GM19025 (cell line): ENCODE results near the gene DARS2.
"Not testable (repeated sequence)": the region's sequence is repeated elsewhere in the genome, so short reads cannot be mapped to it uniquely, and the experiment has no call there.

Source experiments
- ATAC-seq: cut with Tn5 transposase; IDR thresholded peaks from one replicate; pipeline ENCODE4 v1.9.1; 2021; ENCODE audit warnings: mild to moderate bottlenecking, low read depth, moderate library complexity; ENCODE audit not compliant: unreplicated experiment

Gene DARS2

DNA sequence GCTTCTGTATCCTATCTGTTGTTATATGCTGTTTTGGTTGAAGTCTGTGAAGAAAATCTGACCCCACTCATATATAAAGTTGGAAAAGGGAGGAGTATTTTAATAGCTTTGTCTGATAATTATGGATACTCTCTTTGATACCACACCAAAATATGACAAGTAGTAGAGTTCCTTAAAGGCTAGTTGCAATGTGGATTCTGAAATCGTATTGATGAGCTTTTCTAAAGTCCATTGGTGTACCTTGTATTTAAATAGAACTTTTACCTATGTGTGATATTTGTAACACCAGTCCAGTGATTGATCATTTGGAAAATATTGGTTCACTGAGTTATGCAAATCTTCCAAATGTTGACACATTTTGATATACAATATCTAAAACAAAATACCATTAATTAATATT is 35.6 kb downstream of the DARS2 start:
- ATAC-seq = no peak

- ATAC-seq = no peak
Measured at GRCh38 chr1:173861731-173862145, 37.3 kb downstream of the DARS2 start.

DNA sequence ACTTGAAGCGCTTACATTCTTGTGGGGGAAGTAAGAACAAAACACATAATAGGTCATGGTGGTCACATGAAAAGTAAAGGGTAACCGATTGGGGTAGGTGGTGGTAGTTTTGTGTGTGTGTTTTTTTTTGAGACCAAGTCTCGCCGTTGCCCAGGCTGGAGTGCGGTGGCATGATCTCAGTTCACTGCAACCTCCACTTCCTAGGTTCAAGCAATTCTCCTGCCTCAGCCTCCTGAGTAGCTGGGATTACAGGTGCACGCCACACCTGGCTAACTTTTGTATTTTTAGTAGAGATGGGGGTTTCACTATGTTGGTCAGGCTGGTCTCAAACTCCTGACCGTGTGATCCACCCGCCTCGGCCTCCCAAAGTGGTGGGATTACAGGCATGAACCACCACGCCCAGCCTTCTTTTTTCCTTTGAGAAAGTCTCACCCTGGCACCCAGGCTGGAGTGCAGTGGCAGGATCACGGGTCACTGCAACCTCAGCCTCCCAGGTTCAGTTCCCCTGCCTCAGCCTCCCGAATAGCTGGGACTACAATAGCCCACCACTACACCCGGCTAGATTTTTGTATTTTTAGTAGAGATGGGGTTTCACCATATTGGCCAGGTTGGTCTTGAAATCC is 37.8 kb downstream of the DARS2 start:
- ATAC-seq = not testable (repeated sequence)

DNA sequence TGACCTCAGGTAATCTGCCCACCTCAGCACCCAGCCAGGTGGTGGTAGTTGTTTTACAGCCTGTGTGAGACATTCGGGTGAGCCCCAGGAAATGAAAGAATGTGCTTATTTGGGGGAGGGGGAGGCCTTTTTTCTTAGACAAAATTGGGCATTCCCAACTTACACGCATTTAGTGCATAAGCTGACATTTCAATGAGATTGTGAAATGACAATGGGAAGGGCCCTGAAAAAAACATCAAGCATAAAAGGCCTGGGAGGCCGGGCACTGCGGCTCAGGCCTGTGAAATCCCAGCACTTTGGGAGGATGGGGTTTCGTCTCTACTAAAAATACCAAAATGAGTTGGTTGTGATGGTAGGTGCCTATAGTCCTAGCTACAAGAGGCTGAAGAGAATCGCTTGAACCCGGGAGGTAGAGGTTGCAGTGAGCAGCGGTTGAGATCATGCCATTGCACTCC is 38.3 kb downstream of the DARS2 start:
- no peak for ATAC-seq

GRCh38 chr1:173863224-173864161 is 39.0 kb downstream of the DARS2 start:
- ATAC-seq = no peak

DNA sequence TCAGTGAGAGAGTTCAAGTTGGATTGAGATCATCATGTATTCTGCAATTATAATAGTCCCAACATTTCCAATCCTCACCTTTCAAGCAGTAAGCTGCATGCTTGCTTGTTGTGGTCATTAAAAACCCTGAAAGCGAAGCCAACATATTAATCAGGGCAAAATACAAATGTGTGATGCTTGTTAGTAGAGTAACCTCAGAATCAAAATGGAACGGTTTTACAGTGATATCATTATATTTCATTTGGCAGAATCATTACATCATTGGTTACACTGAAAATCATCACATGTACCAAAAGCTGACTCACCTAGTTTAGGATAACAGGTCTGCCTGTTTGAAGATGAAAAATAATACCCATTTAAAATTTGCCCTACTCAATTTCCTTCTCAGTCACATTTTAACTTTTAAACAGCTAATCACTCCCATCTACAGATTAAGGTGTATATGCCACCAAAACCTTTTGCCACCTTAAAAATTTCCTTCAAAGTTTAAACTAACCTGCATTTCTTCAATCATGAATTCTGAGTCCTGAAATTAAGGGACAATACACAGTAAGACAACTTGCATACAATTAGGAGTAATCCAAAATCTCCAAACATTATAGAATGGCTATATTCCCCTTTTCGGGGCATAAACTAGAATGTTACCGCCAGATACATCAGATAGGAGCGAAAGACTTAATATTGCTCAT is 39.9 kb downstream of the DARS2 start:
- no peak for ATAC-seq

DNA sequence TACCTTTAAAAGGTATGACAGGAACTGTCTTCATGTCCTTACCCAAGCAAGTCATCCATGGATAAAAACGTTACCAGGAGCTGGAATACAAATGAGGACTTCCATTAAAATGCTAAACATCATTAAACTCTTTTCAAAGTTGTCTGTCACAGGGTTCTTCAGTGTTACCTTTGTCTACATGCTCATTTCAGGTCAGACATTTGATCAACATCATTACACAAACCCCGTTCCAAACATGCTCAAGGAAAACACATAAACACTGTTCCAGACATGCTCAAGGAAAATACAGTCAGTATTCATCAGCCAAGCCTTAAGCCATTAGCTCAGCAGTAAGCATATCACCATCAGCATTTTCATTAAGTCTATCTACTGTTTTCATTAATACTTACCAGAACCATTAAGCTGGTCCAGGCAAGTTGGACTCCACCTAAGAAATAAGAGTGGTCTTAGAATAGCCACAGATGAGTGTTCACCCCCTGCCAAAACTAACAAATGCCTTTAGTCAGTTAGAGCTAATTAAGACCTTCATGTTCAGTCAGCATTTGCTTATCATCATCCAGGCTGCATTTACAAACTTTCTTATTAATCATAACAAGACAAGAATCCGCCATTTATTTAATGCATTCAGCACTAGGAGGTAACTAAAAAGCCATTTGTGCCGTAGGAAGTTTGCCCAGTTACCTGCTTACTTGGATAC is 41.1 kb downstream of the DARS2 start:
- ATAC-seq = no peak

DNA sequence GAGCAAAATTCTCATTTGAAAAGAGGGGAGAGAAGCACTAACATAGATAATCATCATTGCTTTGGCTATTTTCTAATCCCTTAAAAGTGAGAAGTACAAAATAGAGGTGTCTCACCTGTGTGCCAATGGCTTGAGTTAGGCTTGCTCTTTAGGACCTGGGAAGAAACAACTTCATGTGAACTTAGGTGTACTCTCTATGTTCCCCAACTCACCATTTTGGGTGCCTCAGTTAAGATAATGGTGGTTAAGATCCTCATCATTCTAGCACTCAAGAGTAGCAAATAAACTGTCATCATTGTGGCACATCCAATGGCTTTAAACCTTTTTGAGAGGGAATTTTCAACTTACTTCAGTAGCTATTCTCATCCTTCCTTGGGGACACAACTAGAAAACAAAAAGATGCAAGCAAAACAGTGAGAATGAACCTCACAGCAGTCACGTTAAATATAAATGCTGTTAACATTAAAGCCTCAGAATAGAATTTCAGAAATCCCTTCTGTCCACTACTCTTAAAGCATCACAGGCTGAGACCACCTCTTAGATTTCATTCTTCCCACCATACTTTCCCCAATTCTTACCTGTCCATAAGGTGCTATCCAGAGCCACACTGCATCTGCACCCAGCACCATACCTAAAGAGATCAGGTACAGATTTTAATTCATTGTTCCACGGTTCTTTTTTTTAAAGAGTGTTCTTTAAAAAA is 42.1 kb downstream of the DARS2 start:
- no peak for ATAC-seq

DNA sequence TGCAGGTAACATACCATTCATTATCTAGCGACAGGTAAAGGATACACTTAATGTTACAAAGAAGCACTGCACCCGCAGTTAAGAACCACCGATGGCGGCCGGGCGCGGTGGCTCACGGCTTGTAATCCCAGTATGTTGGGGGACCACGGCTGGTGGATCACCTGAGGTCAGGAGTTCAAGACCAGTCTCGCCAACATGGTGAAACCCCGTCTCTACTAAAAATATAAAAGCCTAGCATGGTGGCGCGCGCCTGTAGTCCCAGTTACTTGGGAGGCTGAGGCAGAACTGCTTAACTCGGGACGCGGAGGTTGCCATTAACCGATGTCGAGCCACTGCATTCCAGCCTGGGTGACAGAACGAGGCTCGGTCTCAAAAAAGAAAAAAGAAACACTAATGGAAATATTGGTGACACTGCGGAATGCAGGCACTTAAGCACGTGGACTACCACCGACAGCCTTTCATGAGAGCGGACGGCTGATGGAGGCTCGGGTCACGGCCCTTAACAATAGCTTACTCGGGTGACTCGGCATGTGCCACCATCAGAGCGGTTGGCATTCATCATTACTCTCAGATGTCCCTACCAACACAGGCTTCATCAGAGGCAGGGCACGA is 42.8 kb downstream of the DARS2 start:
- no peak for ATAC-seq

- ATAC-seq = peak; percentile 61
Measured at GRCh38 chr1:173867753-173868265, 43.3 kb downstream of the DARS2 start, which contains the start of gene GAS5. Gene GAS5 (minus strand): TSS chr1:173867989.

DNA sequence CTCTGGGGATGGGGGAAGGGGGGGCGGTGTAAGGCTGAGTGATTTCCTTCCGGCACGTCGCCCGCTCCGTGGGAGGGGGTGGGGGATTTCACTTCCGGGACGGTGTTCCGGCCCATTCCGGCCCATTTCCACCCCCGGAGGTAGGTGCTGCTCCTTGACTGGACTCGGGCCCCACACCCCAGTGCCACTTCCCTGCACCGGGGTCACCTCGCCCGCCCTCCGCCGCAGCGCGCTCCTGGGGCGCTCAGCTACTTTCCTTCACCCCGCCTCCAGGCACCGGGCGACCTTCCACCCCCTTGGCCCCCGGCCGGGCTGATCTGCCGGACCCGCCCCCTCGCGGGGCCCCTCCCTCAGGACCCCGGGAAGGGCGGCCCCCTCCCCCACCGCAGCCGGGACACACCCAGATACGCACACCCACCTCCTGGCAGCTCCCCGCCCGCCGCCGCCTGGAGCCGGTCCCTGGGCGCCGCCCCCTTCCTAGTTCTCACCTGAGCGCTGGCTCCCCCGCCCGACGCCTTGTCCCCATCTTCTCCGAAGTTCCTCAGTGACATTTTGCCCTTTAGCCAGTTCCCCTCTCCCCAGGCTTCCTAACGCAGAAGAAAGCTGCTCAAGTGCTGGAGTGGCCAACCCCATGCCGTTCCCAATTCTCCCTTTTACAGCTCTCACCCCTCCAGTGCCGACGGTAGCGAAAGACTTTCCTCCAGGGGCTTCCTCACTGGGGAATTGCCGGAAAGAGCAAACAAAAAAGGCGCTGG is 44.0 kb downstream of the DARS2 start, which contains the start of gene ZBTB37:
TSS of gene ZBTB37 (plus strand) at position 115 of the 755 bp plus-strand sequence. CDS start 1,846 bp downstream, outside the sequence.
- peak; percentile 52 for ATAC-seq

- no peak for ATAC-seq
Measured at GRCh38 chr1:173869021-173869359, 44.5 kb downstream of the DARS2 start.

GRCh38 chr1:173870252-173871075 is 46.0 kb downstream of the DARS2 start:
- ATAC-seq = no peak

- no peak for ATAC-seq
Measured at GRCh38 chr1:173871091-173871490, 46.6 kb downstream of the DARS2 start.

GRCh38 chr1:173871500-173871899 is 47.0 kb downstream of the DARS2 start:
- no peak for ATAC-seq

- ATAC-seq = no peak
Measured at GRCh38 chr1:173876732-173877131, 52.3 kb downstream of the DARS2 start.

DNA sequence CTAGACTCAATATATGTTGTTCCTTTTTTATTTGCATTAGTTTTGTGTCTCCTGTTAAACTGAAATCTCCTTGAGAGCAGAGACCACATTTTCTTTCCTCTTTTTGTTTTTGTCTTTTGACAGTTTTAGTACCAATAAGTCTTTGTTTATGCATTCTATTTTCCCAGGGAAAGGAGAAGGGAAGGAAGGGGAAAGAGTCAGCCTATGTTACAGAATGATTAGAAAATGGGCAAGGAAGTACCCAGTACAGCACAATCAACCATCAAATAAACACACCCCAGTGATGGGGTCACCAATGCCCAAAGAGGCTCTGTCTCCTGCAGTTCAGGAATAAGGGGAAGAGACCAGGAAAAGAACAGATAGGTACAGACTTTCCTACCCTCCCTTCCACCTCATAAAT is 53.8 kb downstream of the DARS2 start:
- no peak for ATAC-seq

DNA sequence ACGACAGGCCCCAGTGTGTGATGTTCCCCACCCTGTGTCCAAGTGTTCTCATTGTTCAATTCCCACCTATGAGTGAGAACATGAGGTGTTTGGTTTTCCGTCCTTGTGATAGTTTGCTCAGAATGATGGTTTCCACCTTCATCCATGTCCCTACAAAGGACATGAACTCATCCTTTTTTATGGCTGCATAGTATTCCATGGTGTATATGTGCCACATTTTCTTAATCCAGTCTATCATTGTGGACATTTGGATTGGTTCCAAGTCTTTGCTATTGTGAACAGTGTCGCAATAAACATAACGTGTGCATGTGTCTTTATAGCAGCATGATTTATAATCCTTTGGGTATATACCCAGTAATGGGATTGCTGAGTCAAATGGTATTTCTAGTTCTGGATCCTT is 56.6 kb downstream of the DARS2 start:
- ATAC-seq = not testable (repeated sequence)
